H9 (cell line): Measurements from ENCODE around the gene HIPK3. TPM values are rescaled to one million over a fixed set of nuclear protein-coding genes. Genes with fewer than 3 reads are reported as not detected.

ENCODE experiments used
- DNase-seq: peaks from one replicate; pipeline ENCODE4 v3.0.0-alpha.2; 2017
- H2AFZ ChIP-seq: one replicate; pipeline ENCODE4 v1.6.1; 2013; ENCODE audit warnings: mild to moderate bottlenecking, low read length, control low read depth, moderate library complexity
- H2AK5ac ChIP-seq: 2 replicates; pipeline ENCODE4 v1.6.1; 2013; ENCODE audit warnings: low read length, control low read depth, mixed read lengths; ENCODE audit not compliant: insufficient read length
- H2BK120ac ChIP-seq: one replicate; pipeline ENCODE4 v1.6.1; 2013; ENCODE audit warnings: low read depth, mild to moderate bottlenecking, low read length, control low read depth, inconsistent platforms; ENCODE audit not compliant: poor library complexity, severe bottlenecking
- H2BK12ac ChIP-seq: 2 replicates; pipeline ENCODE4 v1.6.1; 2013; ENCODE audit warnings: low read length, control low read depth, mixed read lengths, low read depth; ENCODE audit not compliant: insufficient read length
- H2BK15ac ChIP-seq: 2 replicates; pipeline ENCODE4 v1.6.1; 2013; ENCODE audit warnings: low read depth, low read length, control low read depth
- H2BK20ac ChIP-seq: one replicate; pipeline ENCODE4 v1.6.1; 2013; ENCODE audit warnings: low read depth, mild to moderate bottlenecking, low read length, control low read depth, inconsistent platforms; ENCODE audit not compliant: poor library complexity, severe bottlenecking
- H2BK5ac ChIP-seq: 2 replicates; pipeline ENCODE4 v1.6.1; 2013; ENCODE audit warnings: low read length, control low read depth, mixed read lengths; ENCODE audit not compliant: insufficient read length
- H3K14ac ChIP-seq: 2 replicates; pipeline ENCODE4 v1.6.1; 2013; ENCODE audit warnings: low read length, control low read depth; ENCODE audit not compliant: insufficient read depth
- H3K18ac ChIP-seq: 2 replicates; pipeline ENCODE4 v1.6.1; 2013; ENCODE audit warnings: low read depth, mild to moderate bottlenecking, mixed read lengths, low read length, control low read depth; ENCODE audit not compliant: insufficient read length
- H3K23ac ChIP-seq: 2 replicates; pipeline ENCODE4 v1.6.1; 2013; ENCODE audit warnings: low read length, control low read depth, mixed read lengths, low read depth; ENCODE audit not compliant: insufficient read length
- H3K23me2 ChIP-seq: 2 replicates; pipeline ENCODE4 v1.6.1; 2013; ENCODE audit warnings: low read depth, mild to moderate bottlenecking, mixed read lengths, low read length, control low read depth; ENCODE audit not compliant: insufficient read length, poor library complexity, severe bottlenecking
- H3K27ac ChIP-seq: 2 replicates; pipeline ENCODE4 v1.5.1; 2013; ENCODE audit warnings: low read length, control low read depth, mixed read lengths, low read depth; ENCODE audit not compliant: insufficient read length
- H3K27me3 ChIP-seq: 2 replicates; pipeline ENCODE4 v1.6.1; 2013; ENCODE audit warnings: low read length, control low read depth, inconsistent platforms; ENCODE audit not compliant: insufficient read depth
- H3K4ac ChIP-seq: 2 replicates; pipeline ENCODE4 v1.6.1; 2013; ENCODE audit warnings: low read depth, mild to moderate bottlenecking, control low read depth, inconsistent platforms, low read length, moderate library complexity
- H3K4me1 ChIP-seq: 2 replicates; pipeline ENCODE4 v1.6.1; 2013; ENCODE audit warnings: low read length, control low read depth, inconsistent platforms; ENCODE audit not compliant: insufficient read depth
- H3K4me2 ChIP-seq: 2 replicates; pipeline ENCODE4 v1.6.1; 2013; ENCODE audit warnings: low read length, control low read depth, mixed read lengths; ENCODE audit not compliant: insufficient read length, insufficient read depth
- H3K56ac ChIP-seq: 2 replicates; pipeline ENCODE4 v1.6.1; 2013; ENCODE audit warnings: low read depth, mild to moderate bottlenecking, mixed read lengths, low read length, control low read depth; ENCODE audit not compliant: insufficient read length
- H3K79me1 ChIP-seq: 2 replicates; pipeline ENCODE4 v1.6.1; 2013; ENCODE audit warnings: low read depth, mild to moderate bottlenecking, moderate library complexity, low read length, control low read depth, inconsistent platforms; ENCODE audit not compliant: insufficient read depth, poor library complexity, severe bottlenecking
- H3K79me2 ChIP-seq: 2 replicates; pipeline ENCODE4 v1.6.1; 2013; ENCODE audit warnings: low read length, control low read depth, inconsistent platforms; ENCODE audit not compliant: insufficient read depth
- H3K9ac ChIP-seq: 2 replicates; pipeline ENCODE4 v1.6.1; 2013; ENCODE audit warnings: low read length, control low read depth, mixed read lengths; ENCODE audit not compliant: insufficient read length; ENCODE audit errors: extremely low read depth
- H3K9me3 ChIP-seq: one replicate; pipeline ENCODE4 v1.6.1; 2013; ENCODE audit warnings: low read depth, low read length, inconsistent platforms; ENCODE audit not compliant: control insufficient read depth
- H3T11ph ChIP-seq: one replicate; pipeline ENCODE4 v1.6.1; 2013; ENCODE audit warnings: mild to moderate bottlenecking, low read length, control low read depth, inconsistent platforms
- H4K20me1 ChIP-seq: one replicate; pipeline ENCODE4 v1.6.1; 2013; ENCODE audit not compliant: control insufficient read depth, insufficient read length, insufficient read depth
- H4K5ac ChIP-seq: 2 replicates; pipeline ENCODE4 v1.6.1; 2013; ENCODE audit warnings: low read depth, mild to moderate bottlenecking, mixed read lengths, low read length, control low read depth; ENCODE audit not compliant: insufficient read length
- H4K8ac ChIP-seq: replicated peaks from 2 replicates; pipeline ENCODE4 v1.6.1; 2013; ENCODE audit warnings: low read length, control low read depth, mixed read lengths, low read depth; ENCODE audit not compliant: insufficient read length
- H4K91ac ChIP-seq: 2 replicates; pipeline ENCODE4 v1.6.1; 2013; ENCODE audit warnings: low read depth, mild to moderate bottlenecking, moderate library complexity, mixed read lengths, low read length, control low read depth; ENCODE audit not compliant: insufficient read length
- H3K27ac Mint-ChIP-seq, 3 experiments: 2 replicates in 2 of 3; 3 replicates in 1 of 3; pipeline ENCODE4 v1.8.0; 2020 to 2021; ENCODE audit warnings: mixed read lengths in 3 of 3, mild to moderate bottlenecking in 1 of 3, moderate library complexity in 1 of 3
- H3K27me3 Mint-ChIP-seq: 2 replicates; pipeline ENCODE4 v1.8.0; 2021; ENCODE audit warnings: low read depth, mild to moderate bottlenecking, moderate library complexity, mixed read lengths
- H3K36me3 Mint-ChIP-seq, 3 experiments: 2 replicates in 2 of 3; 3 replicates in 1 of 3; pipeline ENCODE4 v1.8.0; 2020 to 2021; ENCODE audit warnings: low read depth in 3 of 3, mixed read lengths in 3 of 3; ENCODE audit not compliant: insufficient read depth in 1 of 3
- H3K4me1 Mint-ChIP-seq, 2 experiments: 2 replicates each; pipeline ENCODE4 v1.8.0; 2020; ENCODE audit warnings: mixed read lengths in 2 of 2
- H3K4me3 Mint-ChIP-seq, 2 experiments: 2 replicates in 1 of 2; 3 replicates in 1 of 2; pipeline ENCODE4 v1.8.0; 2020 to 2021; ENCODE audit warnings: mild to moderate bottlenecking in 2 of 2, mixed read lengths in 2 of 2, moderate library complexity in 1 of 2
- H3K9me3 Mint-ChIP-seq, 2 experiments: 2 replicates in 1 of 2; 3 replicates in 1 of 2; pipeline ENCODE4 v1.8.0; 2020; ENCODE audit warnings: mild to moderate bottlenecking in 2 of 2, mixed read lengths in 2 of 2, moderate library complexity in 1 of 2
- WGBS: extraction: QIAGEN DNeasy Blood & Tissue Kit; methylation state at CpG from one replicate; pipeline ENCODE4 v1.1.7; 2013; ENCODE audit warnings: missing lambda C conversion rate, low lambda C conversion rate, mixed read lengths; ENCODE audit not compliant: insufficient read length; ENCODE audit errors: extremely low coverage; 5-methylcytosine and 5-hydroxymethylcytosine counted together
- total RNA-seq: library from RNA; stranded (reverse); gene quantifications from 2 replicates; pipeline ENCODE4 v1.2.1, GENCODE V29; 2021
- TF ChIP-seq, protein P1 (sequence below): fragments of 200-600 bp; sonication (generic); conservative IDR thresholded peaks from 3 replicates; pipeline ENCODE4 v1.8.0; 2021; ENCODE audit warnings: antibody characterized with exemption, mild to moderate bottlenecking

Gene HIPK3
- total RNA-seq, 1 experiment from 2014 or later: 23.4 TPM

DNA sequence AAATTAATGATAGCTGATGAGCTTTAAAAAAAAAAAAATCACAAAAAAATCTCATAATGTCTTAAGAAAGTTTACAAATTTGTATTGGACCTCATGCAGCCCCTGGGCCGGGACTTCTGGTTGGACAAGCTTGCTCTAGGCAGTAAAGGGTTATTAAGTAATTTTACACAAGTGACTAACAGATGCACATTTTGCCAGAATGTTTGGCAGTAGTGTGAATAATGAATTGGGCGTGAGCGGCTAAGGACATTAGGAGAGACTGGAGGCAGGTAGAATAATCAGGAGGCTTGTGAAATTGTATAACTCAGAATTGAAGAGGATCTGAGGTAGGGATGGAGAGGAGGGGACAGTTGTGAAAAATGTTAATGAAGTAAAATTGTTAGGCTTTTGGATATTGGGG, 77.4 kb downstream of the HIPK3 start:
- Histone ChIP-seq H3T11ph (no peak overlapping the region), H2BK120ac (no peak overlapping the region), H3K79me1 (no peaks in the 10 kb centered on the region), H2BK15ac (no peak overlapping the region), H3K56ac (no peak overlapping the region), H3K27me3 (no peaks in the 10 kb centered on the region), H2BK5ac (no peak overlapping the region), H3K23ac (no peak overlapping the region), H3K4ac (no peak overlapping the region), H2BK12ac (no peak overlapping the region), H2BK20ac (no peak overlapping the region), H4K5ac (no peak overlapping the region), H3K4me1 (no peaks in the 10 kb centered on the region), H3K18ac (no peak overlapping the region), H3K23me2 (no peaks in the 10 kb centered on the region), H3K14ac (no peak overlapping the region), H4K91ac (no peak overlapping the region), H2AK5ac (no peak overlapping the region), H4K20me1 (no peaks in the 10 kb centered on the region), H4K8ac (no peak overlapping the region), H3K79me2 (no peaks in the 10 kb centered on the region), H2AFZ (no peak overlapping the region), H3K9me3 (no peaks in the 10 kb centered on the region), H3K27ac (no peak overlapping the region), H3K4me2 (no peak overlapping the region), H3K9ac (no peak overlapping the region)
- H3K27me3 Mint-ChIP-seq: no peaks in the 10 kb centered on the region
- no peaks in the 10 kb centered on the region for H3K9me3 Mint-ChIP-seq
- no peak overlapping the region for H3K27ac Mint-ChIP-seq
- no CpG with 5 or more reads among the region's 3 CpGs for WGBS
- peaks cover 0 to 7% (median 7%) of the 10 kb centered on the region in 3 experiments; a peak in 3 of 7 replicates for H3K36me3 Mint-ChIP-seq
- no peak for DNase-seq
- peaks cover under 1% of the 10 kb centered on the region in 2 experiments; a peak in 3 of 4 replicates for H3K4me1 Mint-ChIP-seq
- TF ChIP-seq, protein P1, sequence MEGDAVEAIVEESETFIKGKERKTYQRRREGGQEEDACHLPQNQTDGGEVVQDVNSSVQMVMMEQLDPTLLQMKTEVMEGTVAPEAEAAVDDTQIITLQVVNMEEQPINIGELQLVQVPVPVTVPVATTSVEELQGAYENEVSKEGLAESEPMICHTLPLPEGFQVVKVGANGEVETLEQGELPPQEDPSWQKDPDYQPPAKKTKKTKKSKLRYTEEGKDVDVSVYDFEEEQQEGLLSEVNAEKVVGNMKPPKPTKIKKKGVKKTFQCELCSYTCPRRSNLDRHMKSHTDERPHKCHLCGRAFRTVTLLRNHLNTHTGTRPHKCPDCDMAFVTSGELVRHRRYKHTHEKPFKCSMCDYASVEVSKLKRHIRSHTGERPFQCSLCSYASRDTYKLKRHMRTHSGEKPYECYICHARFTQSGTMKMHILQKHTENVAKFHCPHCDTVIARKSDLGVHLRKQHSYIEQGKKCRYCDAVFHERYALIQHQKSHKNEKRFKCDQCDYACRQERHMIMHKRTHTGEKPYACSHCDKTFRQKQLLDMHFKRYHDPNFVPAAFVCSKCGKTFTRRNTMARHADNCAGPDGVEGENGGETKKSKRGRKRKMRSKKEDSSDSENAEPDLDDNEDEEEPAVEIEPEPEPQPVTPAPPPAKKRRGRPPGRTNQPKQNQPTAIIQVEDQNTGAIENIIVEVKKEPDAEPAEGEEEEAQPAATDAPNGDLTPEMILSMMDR: no peak
- H3K4me3 Mint-ChIP-seq: no peak overlapping the region
